Body of pancreas (tissue), 4 donors: ENCODE results near the gene ATP8B4. TPM values are rescaled to one million over a fixed set of nuclear protein-coding genes. Genes with fewer than 3 reads are reported as not detected.
A peak's percentile ranks its signal among the peaks of the same experiment; 100 is the strongest.
"Not testable (repeated sequence)": the region's sequence is repeated elsewhere in the genome, so short reads cannot be mapped to it uniquely, and the experiment has no call there.

ENCODE experiments used
- ATAC-seq: fragments of 150-250 bp; one replicate; pipeline ENCODE4 v1.9.1; 2016
- DNase-seq, 4 donors: peaks; one replicate each; pipeline ENCODE4 v3.0.0-alpha.2; 2019
- H3K27ac ChIP-seq, 4 donors: fragments of 200-600 bp; sonication (generic); 1 replicate in 3 of 4; 2 replicates in 1 of 4; pipeline versions ENCODE4 v1.5.1 to v1.6.1; 2016 to 2019; ENCODE audit warnings: mild to moderate bottlenecking in 1 of 4, mixed read lengths in 1 of 4, moderate library complexity in 1 of 4
- H3K27me3 ChIP-seq, 2 donors: fragments of 200-600 bp; sonication (generic); one replicate each; pipeline ENCODE4 v1.6.0; 2016; ENCODE audit warnings: mild to moderate bottlenecking in 1 of 2
- H3K36me3 ChIP-seq, 2 donors: fragments of 200-600 bp; sonication (generic); replicated peaks in 1 of 2; 2 replicates each; pipeline ENCODE4 v1.5.1; 2016; ENCODE audit warnings: low read depth in 2 of 2; ENCODE audit not compliant: insufficient read depth in 1 of 2
- H3K4me1 ChIP-seq: fragments of 200-600 bp; sonication (generic); one replicate; pipeline ENCODE4 v1.6.0; 2016
- H3K4me3 ChIP-seq, 2 donors: fragments of 200-600 bp; sonication (generic); 1 replicate in 1 of 2; 2 replicates in 1 of 2; pipeline ENCODE4 v1.5.1; 2016 to 2019
- H3K9me3 ChIP-seq, 3 donors: fragments of 200-600 bp; sonication (generic); 1 replicate in 2 of 3; 2 replicates in 1 of 3; pipeline ENCODE4 v1.5.1; 2016
- POLR2A ChIP-seq, 3 donors: fragments of 450-650 bp; IDR thresholded peaks; one replicate each; pipeline ENCODE4 v1.6.1; 2016; ENCODE audit warnings: antibody characterized with exemption in 3 of 3, mild to moderate bottlenecking in 2 of 3
- WGBS, 2 donors: methylation state at CpG; one replicate each; pipeline ENCODE4 v1.1.5; 2017; 5-methylcytosine and 5-hydroxymethylcytosine counted together
- intact Hi-C: fragments of 100-400 bp; cut with DNase I; formaldehyde crosslinking; loops from one replicate; pipeline ENCODE4 v1.15.1; 2023
- total RNA-seq, 2 donors: library from RNA; depleted of rRNA; stranded (reverse); fragments of >200 nt; gene quantifications; one replicate each; pipeline ENCODE4 v1.1.0, GENCODE V29; 2016
- TF ChIP-seq, protein P1 (sequence below), 7 experiments: fragments of 450-650 bp in 4 of 7; fragments of 200-600 bp in 3 of 7; sonication (generic) in 3 of 7; IDR thresholded peaks; one replicate each; pipeline ENCODE4 v1.5.1; 2016 to 2019; ENCODE audit warnings: antibody characterized with exemption in 7 of 7

Gene ATP8B4
- total RNA-seq, 2 donors from 2014 or later, result 3.1 to 6.6 TPM

DNA sequence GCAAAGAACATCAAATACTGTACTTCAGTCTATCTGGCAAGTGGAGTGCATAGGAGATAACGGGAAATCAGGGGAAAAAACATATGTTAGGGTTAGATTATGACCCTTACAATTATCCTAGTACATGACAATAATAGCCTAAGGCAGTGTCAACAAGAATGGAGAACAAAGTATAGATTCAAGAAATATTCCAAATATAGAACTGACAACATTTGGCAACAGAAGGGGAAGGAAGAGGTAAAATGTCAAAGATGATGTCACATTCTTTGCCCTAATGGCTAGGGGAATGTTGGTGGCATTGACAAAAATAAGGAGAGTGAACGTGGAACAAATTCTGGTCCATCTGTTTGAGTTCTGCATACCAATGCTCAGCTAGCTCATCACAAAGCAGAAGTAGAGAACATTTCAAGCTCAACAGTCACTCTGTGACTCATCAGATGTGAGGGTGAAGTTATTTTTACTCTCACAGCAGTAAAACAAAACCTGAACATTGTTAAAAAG is 15.5 kb upstream of the ATP8B4 start:
- intact Hi-C loops, result no loop called here
- ATAC-seq, result peak; percentile 15

DNA sequence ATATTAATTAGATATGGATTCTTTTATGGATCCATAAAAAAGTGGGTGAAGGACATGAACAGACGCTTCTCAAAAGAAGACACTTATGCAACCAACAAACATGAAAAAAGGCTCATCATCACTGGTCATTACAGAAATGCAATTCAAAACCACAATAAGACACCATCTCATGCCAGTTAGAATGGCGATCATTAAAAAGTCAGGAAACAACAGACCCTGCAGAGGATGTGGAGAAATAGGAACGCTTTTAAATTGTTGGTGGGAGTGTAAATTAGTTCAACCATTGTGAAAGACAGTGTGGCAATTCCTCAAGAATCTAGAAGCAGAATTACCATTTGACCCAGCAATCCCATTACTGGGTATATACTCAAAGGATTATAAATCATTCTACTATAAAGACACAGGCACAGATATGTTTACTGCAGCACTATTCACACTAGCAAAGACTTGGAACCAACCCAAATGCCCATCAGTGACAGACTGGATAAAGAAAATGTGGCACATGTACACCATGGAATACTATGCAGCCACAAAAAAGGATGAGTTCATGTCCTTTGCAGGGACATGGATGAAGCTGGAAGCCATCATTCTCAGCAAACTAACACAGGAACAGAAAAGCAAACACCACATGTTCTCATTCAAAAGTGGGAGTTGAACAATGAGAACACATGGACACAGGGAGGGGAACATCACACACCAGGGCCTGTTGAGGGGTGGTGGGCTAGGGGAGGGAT is 13.4 kb upstream of the ATP8B4 start:
- DNase-seq, ATAC-seq, H3K4me1 ChIP-seq, H3K9me3 ChIP-seq, H3K27me3 ChIP-seq, H3K27ac ChIP-seq, intact Hi-C loops, H3K4me3 ChIP-seq, H3K36me3 ChIP-seq: not testable (repeated sequence)
- WGBS, 2 donors, result 66 to 90% methylated on average over 3 of the region's 3 CpGs

More for the DNA sequence above, 15.5 kb upstream of the ATP8B4 start:
- H3K36me3 ChIP-seq, result no peaks in the 10 kb centered on the region
- peak in 1 of 4 donors; percentile 28 for DNase-seq
- no peaks in the 10 kb centered on the region for H3K27me3 ChIP-seq
- no peaks in the 10 kb centered on the region for H3K4me1 ChIP-seq
- H3K4me3 ChIP-seq, result no peak overlapping the region
- 29 to 31% methylated on average over 2 of the region's 2 CpGs for WGBS, 2 donors
- H3K27ac ChIP-seq, result peak overlapping the region in 1 of 4 donors; percentile 21
- no peak for TF ChIP-seq POLR2A (IDR thresholded peaks at IDR 0.05)
- TF ChIP-seq, protein P1, sequence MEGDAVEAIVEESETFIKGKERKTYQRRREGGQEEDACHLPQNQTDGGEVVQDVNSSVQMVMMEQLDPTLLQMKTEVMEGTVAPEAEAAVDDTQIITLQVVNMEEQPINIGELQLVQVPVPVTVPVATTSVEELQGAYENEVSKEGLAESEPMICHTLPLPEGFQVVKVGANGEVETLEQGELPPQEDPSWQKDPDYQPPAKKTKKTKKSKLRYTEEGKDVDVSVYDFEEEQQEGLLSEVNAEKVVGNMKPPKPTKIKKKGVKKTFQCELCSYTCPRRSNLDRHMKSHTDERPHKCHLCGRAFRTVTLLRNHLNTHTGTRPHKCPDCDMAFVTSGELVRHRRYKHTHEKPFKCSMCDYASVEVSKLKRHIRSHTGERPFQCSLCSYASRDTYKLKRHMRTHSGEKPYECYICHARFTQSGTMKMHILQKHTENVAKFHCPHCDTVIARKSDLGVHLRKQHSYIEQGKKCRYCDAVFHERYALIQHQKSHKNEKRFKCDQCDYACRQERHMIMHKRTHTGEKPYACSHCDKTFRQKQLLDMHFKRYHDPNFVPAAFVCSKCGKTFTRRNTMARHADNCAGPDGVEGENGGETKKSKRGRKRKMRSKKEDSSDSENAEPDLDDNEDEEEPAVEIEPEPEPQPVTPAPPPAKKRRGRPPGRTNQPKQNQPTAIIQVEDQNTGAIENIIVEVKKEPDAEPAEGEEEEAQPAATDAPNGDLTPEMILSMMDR (IDR thresholded peaks at IDR 0.05), result no peak
- H3K9me3 ChIP-seq, result no peaks in the 10 kb centered on the region

DNA sequence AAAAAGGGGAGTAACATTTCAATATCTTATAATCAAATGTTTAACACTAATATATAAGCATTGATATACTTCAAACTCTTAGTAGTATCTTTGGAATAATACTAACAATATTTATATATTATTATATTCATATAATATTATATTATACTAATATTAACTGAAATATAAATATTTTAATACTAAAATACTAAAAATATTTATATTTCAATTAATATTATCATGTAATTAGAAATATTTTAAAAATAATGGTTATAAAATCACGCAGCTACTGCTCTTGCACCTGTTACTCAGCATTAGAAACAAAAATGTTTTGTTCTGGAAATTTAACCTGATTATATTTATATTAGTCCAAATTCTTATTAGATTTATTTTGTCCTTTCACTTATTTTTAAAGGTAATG is 12.6 kb upstream of the ATP8B4 start:
- no peak for ATAC-seq
- WGBS, 2 donors, result 94 to 98% methylated on average over 1 of the region's 1 CpG
- TF ChIP-seq, protein P1 (IDR thresholded peaks at IDR 0.05), result no peak
- no peak for TF ChIP-seq POLR2A (IDR thresholded peaks at IDR 0.05)

DNA sequence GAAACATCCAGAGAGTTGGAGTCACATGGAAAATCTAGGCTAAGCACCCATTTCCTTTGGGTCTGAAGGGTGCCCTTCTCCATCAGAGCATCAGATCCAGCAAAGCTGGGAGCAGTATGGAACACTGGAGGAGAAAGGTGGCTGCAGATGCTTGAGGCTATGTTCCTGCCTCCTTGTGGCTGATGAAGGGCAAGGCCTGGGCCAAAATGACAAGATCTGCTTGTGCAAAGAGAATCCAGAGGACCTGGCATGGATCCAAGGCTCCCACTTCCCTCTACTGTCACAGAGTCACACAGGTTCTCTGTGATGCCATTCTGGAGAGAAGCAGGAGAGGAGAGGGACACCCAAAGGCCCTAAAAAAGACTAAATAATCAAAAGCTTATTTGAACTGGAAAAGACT is 9.2 kb upstream of the ATP8B4 start:
- intact Hi-C loops, result no loop called here
- no peak overlapping the region for H3K27ac ChIP-seq
- no peak for TF ChIP-seq POLR2A (IDR thresholded peaks at IDR 0.05)
- TF ChIP-seq, protein P1 (IDR thresholded peaks at IDR 0.05), result no peak
- H3K27me3 ChIP-seq, result no peaks in the 10 kb centered on the region
- H3K36me3 ChIP-seq, result no peaks in the 10 kb centered on the region
- H3K4me3 ChIP-seq, result no peak overlapping the region
- peaks cover 0 to 2% (median 0%) of the 10 kb centered on the region in 3 donors for H3K9me3 ChIP-seq
- ATAC-seq (no peak), DNase-seq (peak; percentile 21 to 79 (median 42))
- H3K4me1 ChIP-seq, result no peaks in the 10 kb centered on the region

More for the DNA sequence above, 12.6 kb upstream of the ATP8B4 start:
- no peak overlapping the region for H3K27ac ChIP-seq
- no peak overlapping the region for H3K4me3 ChIP-seq
- DNase-seq, result no peak
- no peaks in the 10 kb centered on the region for H3K27me3 ChIP-seq
- H3K4me1 ChIP-seq, result no peaks in the 10 kb centered on the region
- no peaks in the 10 kb centered on the region for H3K9me3 ChIP-seq
- intact Hi-C loops, result no loop called here
- no peaks in the 10 kb centered on the region for H3K36me3 ChIP-seq

DNA sequence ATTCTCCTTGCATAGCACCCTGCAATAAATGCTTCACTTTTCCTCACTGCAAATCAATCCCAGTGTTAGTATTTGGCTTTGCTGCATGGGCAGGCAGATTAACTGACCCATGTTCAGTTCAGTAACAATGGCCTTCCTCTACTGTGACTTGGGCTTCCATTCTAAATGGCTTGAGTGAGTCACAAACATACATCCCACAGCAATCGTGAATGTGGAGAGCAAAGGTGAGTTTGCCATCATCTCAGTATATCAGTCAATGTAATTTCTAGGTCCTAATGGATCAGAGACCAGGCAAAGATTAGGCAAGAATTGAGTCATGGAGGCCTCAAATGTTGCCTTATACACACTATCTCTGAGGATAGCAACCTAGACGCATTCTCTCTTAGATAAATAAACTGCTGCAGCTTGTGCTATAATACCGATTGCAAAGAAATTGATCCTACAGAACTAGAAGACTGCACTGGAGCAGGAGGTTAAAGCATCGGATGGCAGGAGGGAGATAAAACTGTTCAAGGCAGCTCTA is 8.3 kb upstream of the ATP8B4 start:
- intact Hi-C loops, result no loop called here
- Histone ChIP-seq H3K4me1 (no peaks in the 10 kb centered on the region), H3K4me3 (no peak overlapping the region), H3K27me3 (no peaks in the 10 kb centered on the region), H3K9me3 (peaks cover 0 to 5% (median 0%) of the 10 kb centered on the region in 3 donors), H3K27ac (no peak overlapping the region), H3K36me3 (no peaks in the 10 kb centered on the region)
- ATAC-seq (no peak), DNase-seq (no peak)
- 70 to 83% methylated on average over 4 of the region's 4 CpGs for WGBS, 2 donors
- no peak for TF ChIP-seq POLR2A (IDR thresholded peaks at IDR 0.05)
- TF ChIP-seq, protein P1 (IDR thresholded peaks at IDR 0.05), result no peak
